Measurements from ENCODE around the gene MAP3K12. TPM values are rescaled to one million over a fixed set of nuclear protein-coding genes. Genes with fewer than 3 reads are reported as not detected.
"Not testable (repeated sequence)": the region's sequence is repeated elsewhere in the genome, so short reads cannot be mapped to it uniquely, and the experiment has no call there.

The MAP3K12 gene
- total RNA-seq, 1 donor from 2014 or later: 10.8 TPM

- DNase-seq (ENCODE audit: low spot score): no peak
Measured at GRCh38 chr12:53468282-53468681, 31.0 kb downstream of the MAP3K12 start.

- no peak for DNase-seq (ENCODE audit: low spot score)
Measured at GRCh38 chr12:53467880-53468279, 31.4 kb downstream of the MAP3K12 start.

DNA sequence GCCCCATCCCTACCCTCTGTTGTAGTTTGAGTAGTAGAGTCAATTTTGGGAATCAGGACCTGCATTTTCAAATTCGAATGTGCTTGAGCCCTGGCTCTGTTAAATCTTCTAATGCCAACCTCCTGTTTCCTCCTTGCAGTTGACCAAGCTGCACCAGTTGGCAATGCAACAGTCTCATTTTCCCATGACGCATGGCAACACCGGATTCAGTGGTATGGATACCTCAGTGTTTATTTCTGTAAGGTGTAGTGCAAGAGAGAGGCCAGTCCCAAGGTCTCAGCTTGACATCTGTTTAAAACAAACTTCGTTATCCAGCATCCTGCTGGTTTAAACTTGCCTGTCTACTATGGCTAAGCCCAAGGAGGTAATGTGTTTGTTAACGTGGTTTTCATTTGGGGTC is 32.2 kb downstream of the MAP3K12 start:
- DNase-seq (ENCODE audit: low spot score): no peak

GRCh38 chr12:53466640-53467039 is 32.6 kb downstream of the MAP3K12 start:
- no peak for DNase-seq (ENCODE audit: low spot score)

GRCh38 chr12:53465679-53466078 is 33.6 kb downstream of the MAP3K12 start:
- no peak for DNase-seq (ENCODE audit: low spot score)

DNA sequence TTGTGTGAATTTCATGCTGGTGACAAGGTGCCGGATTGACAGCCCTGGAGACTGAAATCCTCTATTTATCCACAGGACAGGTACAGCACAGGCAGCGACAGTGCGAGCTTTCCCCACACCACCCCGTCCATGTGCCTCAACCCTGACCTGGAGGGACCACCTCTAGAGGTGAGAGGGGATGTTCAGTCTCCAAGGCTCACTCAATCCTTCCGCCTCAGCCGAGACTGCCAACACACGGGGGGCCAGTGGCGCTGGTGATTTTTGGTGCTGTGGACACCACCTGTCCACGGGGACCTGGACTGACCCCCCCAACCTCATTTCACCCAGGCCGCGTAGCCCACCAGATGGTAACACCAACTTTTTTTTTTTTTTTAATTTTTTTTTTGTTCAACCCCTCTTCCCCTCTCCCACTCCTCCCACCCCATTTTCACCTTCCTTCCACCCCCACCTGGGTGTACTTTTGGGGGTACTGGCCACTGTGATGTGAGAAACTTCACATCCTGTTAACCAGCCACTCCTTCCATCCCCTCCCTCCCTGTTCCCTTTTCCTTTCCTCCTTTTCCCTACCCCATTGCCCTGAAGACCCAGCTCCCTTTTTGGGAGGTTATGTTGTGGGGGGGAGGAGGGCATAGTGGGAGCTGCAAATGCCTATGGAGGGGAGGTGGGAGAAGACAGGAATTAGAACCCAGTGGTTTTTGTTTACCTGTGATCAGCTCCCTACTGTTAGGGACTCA is 34.4 kb downstream of the MAP3K12 start:
- no peak for DNase-seq (ENCODE audit: low spot score)

GRCh38 chr12:53463802-53464560 is 35.3 kb downstream of the MAP3K12 start:
- DNase-seq (ENCODE audit: low spot score): no peak

- no peak for DNase-seq (ENCODE audit: low spot score)
Measured at GRCh38 chr12:53462935-53463334, 36.3 kb downstream of the MAP3K12 start.

GRCh38 chr12:53461591-53461990 is 37.7 kb downstream of the MAP3K12 start:
- DNase-seq (ENCODE audit: low spot score): no peak

GRCh38 chr12:53461059-53461458 is 38.2 kb downstream of the MAP3K12 start:
- DNase-seq (ENCODE audit: low spot score): no peak

DNA sequence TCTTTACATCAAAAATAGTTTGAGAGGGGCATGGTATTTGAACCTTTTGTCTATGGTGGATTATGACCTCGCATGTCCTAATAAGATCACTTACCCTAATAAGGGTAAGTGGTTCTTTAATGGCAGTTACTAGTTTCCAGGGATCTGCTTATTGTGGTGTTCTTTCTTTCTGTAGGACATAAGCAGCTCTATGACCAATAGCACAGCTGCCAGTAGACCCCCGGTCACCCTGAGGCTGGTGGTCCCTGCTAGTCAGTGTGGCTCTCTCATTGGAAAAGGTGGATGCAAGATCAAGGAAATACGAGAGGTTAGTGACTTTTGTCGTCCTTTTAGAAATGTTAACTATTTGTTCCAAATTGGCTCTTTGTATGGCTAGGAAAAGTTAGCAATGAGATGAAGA is 40.2 kb downstream of the MAP3K12 start:
- DNase-seq (ENCODE audit: low spot score): no peak

DNA sequence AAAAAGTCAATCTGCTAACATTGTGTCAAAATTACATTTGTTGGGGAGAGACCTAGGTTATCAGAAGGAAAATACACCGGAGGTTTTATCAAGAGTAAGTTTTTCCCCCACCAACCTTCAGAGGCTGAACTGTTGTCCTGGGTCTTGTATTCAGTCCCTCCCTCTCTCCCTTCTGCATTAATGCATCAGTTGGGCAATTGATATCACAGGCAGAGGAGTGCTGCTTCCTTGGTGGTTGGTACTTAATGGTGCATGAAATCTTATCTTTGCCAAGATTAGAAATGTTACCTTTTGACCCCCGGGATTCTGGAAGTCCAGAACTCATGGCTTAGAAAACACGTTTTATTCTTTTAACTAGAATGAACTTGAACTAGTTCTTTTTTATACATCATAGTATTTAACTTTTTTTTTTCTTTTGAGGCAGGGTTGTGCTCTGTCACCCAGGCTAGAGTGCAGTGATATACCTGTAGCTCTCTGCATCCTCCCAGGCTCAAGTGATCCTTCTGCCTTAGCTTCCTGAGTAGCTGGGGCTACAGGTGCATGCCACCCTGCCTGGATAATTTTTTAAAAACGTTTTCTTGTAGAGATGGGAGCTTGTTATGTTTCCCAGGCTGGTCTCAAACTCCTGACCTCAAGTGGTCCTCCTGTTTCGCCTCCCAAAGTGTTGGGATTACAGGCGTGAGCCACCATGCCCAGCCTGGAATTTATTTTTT is 42.4 kb downstream of the MAP3K12 start:
- no peak for DNase-seq (ENCODE audit: low spot score)

GRCh38 chr12:53454707-53455106 is 44.6 kb downstream of the MAP3K12 start:
- no peak for DNase-seq (ENCODE audit: low spot score)

DNA sequence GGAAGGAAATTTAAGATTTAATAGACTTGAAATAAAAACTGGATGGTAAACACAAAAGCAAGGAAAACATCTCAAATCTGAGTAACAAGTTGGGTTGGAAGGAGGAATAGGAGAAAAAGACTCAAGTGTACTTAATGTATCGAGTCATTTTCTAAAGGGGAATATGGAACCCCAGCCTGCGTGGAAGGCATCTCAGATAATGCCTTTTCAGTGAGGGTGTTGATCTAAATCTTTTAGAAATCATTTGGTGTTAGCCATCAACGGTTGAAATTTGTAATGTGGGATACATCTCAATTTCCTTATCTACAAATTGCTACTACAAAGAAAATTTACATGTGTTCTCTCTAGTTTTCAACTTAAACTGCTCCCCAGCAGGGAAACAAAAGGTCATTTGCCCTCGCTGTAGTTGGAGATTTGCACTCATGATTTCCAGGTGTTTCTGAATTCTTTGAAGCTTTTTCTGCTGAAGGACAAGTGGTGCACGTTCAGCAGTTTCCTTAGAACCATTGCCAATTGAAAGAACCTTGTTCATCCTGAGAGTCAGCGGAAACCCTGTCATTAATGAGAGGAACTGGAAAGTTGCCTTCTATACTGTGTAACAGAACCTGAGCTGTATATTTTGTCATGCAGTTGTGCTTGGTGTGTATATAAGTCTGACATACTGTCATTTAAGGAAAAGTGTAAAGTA is 45.2 kb downstream of the MAP3K12 start:
- no peak for DNase-seq (ENCODE audit: low spot score)

- peak; percentile 86 for DNase-seq (ENCODE audit: low spot score)
Measured at GRCh38 chr12:53452159-53453077, 46.8 kb downstream of the MAP3K12 start.

GRCh38 chr12:53451661-53452158 is 47.5 kb downstream of the MAP3K12 start, which contains the start of gene PCBP2:
Gene PCBP2, plus strand, starts transcription at chr12:53452102. Its CDS starts 2,699 bp downstream, at chr12:53454801.
- DNase-seq (ENCODE audit: low spot score): peak; percentile 100

DNA sequence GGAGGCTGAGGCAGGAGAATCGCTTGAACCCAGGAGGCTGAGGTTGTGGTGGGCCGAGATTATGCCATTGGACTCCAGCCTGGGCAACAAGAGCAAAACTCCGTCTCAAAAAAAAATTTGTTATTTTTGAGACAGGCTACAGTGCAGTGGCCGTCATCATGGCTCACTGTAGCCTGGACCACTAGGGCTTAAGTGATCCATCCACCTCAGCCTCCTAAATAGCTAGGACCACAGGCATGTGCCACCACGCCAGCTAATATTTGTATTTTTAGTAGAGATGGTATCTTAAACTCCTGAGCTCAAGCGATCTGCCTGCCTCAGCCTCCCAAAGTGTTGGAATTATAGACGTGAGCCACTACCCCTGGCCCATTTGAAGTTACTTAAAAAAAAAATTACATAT is 48.3 kb downstream of the MAP3K12 start:
- DNase-seq (ENCODE audit: low spot score): no peak

DNA sequence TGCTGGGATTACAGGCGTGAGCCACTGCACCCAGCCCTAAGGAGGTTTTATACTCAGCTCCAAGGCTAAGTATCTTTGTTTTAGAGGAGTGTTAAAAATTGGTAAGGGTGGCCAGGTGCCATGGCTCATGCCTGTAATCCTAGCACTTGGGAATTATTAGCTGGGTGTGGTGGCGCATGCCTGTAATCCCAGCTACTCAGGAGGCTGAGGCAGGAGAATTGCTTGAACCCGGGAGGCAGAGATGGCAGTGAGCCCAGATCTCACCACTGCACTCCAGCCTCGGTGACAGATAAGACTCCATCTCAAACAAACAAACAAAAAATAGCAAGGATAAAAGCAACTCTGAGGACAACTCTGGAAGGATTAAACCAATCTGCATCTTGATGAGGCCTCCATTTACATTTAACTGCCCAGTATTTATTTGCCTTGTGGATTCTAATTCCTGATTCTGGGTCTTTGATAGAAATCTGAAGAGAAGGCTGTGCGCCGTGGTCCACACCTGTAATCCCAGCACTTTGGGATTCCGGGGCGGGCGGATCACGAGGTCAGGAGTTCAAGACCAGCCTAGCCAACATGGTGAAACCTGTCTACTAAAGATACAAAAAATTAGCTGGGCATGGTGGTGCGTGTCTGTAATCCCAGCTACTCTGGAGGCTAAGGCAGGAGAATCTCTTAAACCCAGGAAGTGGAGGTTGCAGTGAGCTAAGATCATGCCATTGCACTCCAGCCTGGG is 54.5 kb downstream of the MAP3K12 start:
- DNase-seq (ENCODE audit: low spot score): not testable (repeated sequence)

- no peak for DNase-seq (ENCODE audit: low spot score)
Measured at GRCh38 chr12:53443955-53444354, 55.3 kb downstream of the MAP3K12 start.
